Hepatic stellate cell (primary cell): ENCODE measurements around the gene DCAF4.
"Not testable (repeated sequence)": the region's sequence is repeated elsewhere in the genome, so short reads cannot be mapped to it uniquely, and the experiment has no call there.

ENCODE experiments used
- DNase-seq: peaks from one replicate; pipeline ENCODE4 v3.0.0; 2011; ENCODE audit warnings: low spot score

DCAF4 gene

DNA sequence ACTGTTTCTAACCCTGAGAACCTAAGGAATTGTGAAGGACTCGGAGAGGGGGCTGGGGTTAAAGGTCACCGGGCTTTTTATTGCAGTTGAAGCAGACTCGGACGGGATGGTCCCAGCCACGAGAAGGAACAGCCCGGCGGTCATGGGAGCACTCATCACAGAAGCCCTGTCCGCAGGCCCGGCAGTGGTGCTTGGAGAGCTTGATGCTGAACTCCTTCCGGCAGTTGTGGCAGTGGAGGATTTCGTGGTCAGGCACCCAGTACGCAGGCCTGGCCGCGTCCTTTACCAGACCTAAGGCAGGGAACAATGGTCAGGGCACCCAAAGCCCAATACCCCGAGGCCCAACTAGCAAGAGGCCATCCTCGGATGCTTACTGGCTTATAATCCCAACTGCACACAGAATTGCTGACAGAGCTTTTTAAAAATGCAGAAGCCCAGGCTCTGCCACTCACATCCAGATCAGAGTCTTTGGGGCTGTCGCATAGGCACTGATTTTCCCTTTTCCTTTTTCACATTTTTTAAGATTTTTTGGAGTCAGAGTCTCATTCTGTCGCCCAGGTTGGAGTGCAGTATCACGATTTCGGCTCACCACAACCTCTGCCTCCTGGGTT is 44.7 kb downstream of the DCAF4 start:
- DNase-seq: no peak

DNA sequence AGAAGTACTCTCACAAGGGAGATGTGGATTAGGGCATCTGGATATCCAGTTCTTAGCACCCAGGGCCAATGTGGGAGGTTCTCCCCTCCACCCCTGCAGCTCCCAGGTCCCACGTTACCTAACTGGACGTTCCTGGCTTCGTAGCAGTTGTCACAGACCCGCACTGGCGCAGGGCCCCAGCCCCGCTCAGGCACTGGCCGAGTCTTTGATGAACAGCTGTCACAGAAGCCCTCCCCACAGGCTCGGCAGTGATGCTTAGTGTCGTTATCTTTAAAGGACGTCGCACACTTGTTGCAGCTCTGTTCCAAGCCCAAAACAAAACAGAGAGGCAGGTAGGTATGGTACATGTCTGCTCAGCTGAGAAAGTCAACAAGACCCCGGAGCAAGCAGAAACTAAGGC is 48.4 kb downstream of the DCAF4 start:
- no peak for DNase-seq

DNA sequence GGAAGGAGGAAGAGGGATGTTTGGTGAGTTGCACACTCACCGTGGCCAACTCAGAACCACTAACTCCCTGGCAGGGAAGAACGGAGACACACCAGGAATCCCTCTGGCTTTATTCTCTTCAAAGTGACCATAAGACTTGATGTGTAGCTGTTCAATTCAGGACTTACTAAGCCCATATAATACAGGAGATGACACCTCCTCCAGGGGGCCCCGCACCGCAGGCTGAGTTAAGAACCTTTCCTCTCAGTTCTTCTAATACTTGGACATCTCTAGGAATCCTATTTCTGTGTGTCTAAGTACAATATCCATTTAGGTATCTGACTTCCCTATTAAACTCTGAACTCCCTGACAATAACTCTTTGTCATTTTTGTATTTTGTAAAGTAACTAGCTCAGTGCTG is 49.5 kb downstream of the DCAF4 start:
- no peak for DNase-seq

DNA sequence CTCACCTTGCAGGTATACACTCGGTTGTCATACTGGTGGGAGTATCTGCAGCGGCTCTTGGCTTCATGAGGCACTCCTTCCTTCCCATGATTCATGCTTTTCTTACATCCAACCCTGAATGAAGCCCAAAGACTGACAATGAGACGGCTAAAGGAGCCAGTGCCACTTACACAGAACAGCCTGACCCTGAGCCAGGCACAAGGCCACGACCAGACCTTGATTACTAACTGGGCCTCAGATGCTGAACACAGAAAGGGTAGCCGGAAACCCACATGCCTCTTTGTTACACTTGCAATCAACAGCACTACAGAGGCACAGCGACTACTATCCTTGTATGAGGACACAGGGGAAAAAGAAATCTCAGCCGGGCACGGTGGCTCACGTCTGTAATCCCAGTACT is 52.6 kb downstream of the DCAF4 start:
- no peak for DNase-seq

DNA sequence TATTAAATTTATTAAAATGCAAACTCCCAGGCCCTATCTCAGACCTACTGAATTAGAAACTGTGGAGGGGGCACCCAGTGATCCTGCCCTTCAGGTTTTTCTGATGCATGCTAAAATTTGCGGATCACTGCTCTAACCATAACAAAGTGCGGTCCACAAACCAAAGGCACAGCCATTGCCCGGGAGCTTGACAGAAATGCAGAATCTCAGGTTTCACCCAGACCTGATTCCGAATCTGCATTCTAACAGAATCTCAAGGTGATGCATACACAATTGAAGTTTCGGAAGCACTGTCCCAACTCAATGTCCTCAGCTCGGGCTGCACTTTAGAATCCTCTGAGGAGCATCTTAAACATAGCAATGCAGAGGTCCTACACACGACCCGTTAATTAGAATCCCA is 54.6 kb downstream of the DCAF4 start:
- no peak for DNase-seq

DNA sequence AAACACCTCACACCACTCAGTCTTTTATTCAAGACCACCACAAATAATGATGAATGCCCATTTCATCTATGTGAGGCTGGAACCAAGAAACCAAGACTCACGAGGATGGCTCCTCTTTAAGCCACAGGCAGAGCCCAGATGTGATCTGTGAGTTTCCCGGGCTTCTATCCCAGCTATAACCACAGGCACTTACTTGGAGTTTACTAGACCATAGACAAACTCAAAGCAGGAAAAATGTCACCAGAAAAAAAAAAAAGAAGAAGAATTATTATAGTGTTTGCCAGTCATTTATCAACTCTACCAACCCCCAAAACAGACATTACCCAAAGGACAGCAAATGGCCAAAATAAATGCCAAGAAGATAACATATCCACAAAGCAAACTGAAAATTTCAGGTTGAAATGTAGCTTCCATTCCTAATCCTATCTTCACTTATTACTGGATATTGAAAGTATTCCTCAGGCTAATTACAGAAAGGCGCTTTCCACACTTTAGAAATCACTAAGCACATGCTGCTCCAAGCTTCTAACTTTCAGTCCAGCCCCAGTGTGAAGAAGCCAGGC is 56.0 kb downstream of the DCAF4 start:
- no peak for DNase-seq

DNA sequence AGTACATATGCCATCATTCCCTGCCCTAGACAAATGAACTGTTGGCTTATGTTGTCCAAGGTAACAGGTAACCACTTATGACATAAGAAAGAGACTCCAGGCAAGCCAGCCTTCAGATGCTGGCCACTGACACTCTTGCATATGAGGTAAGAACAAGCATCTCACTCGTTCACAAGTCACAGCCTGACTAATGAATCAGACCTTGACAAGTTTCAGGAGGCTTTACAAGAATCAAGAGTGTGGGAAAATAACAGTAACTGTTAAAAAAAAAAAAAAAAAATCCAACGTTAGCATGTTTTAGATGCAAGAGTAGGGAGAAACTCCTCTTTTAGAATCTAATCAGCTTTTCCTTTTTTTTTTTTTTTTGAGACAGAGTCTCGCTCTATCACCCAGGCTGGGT is 60.0 kb downstream of the DCAF4 start:
- no peak for DNase-seq

DNA sequence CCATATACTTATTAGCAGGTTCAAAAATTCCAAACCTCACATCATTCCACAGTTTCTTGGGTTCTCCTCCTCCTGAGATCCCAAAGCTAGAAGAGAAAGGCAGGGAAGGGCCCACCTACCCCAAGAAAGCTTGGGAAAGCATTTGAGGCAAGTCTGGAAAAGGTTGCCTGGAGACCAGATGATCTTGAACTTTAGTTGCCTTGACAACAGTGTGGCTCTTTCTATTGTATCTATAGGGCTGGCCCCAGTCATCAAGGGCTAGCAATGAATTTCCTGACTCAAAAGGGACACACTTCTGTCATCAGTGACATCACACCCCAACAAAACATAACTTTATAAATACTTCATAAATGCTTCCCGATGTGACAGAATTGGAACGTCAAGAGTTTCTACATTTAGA is 60.6 kb downstream of the DCAF4 start:
- no peak for DNase-seq

DNA sequence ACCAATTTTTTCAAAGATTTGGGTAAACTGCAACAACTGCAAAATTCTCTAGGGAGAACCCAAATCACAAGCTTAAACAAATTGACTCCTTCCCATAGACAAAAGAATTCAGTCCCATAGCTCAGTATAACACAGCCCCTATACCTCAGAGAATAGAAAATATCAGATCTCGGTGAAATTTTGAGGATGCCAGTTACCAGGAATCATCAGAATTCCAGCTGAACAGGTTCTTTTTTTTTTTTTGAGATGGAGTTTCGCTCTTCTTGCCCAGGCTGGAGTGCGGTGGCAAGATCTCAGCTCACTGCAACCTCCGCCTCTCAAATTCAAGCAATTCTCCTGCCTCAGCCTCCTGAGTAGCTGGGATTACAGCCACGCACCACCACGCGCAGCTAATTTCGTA is 63.9 kb downstream of the DCAF4 start:
- no peak for DNase-seq

DNA sequence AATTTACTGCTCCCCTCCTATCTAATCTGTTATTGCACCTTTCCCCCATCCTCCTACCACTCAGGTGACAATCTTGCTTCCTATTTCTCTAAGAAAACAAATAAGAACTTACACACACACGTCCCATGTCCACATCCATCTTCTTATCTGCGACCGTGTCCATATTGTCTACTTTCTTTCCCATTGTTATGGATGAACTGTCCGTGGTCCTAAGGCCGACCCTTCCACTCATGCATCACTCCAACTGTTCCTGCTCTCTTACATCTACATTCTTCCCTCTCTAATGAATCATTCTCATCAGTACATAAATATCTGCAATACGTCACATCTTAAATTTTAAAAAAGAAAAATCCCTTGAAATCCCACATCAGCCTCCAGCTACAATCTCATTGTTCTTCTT is 70.7 kb downstream of the DCAF4 start:
- no peak for DNase-seq

DNA sequence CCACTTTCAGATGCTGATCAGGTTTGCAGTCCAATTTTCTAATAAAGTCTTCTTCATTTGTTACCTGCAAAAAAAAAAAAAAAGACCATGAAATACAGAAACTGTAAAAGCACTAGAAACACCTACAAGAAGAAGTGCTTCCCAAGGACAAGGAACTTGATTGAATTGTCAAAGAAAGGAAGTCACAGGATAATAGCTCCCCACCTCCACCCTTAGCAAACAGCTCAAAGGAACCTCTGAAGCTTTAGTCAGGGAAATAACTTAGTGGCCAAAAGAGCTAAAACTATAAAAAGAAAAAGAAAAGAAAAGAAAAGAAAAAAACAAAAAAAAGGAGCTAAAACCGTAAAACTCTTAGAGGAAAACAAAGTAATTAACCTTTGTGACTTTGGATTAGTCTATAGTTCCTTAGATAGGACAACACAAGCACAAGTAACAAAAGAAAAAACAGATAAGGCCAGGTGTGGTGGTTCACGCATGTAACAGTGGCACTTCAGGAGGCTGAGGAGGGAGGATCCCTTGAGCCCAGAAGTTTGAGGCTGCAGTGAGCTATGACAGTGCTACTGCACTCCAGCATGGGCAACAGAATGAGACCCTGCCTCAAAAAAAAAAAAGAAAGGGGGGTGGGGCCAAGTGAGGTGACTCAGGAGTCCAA is 72.1 kb downstream of the DCAF4 start:
- DNase-seq: no peak

DNA sequence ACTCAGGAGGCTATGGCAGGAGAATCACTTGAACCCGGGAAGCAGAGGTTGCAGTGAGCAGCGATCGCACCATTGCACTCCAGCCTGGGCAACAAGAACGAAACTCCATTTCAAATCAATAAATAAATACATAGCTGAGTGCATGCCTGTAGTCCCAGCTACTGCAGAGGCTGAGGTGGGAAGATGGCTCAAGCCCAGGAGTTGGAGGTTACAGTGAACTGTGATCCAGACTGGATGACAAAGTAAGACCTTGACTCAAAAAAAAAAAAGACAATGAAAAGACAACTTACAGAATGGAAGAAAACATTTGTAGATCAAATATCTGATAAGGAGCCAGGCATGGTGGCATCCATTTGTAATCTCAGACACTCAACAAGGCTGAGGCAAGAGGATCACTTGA is 73.1 kb downstream of the DCAF4 start:
- DNase-seq: no peak

DNA sequence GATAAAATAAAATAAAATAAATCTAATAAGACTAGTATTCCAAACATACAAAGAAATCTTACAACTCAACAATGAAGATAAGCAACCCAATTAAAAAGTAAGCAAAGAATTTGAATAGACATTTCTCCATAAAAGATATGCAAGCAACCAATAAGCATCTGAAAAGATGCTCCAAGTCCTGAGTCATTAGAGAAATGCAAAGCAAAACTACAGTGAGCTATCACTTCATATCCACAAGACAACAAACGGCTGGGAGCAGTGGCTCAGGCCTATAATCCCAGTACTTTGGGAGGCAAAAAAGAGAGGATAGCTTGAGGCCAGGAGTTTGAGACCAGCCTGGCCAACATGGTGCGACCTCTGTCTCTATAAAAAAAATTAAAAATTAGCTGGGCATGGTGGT is 73.8 kb downstream of the DCAF4 start:
- DNase-seq: no peak

DNA sequence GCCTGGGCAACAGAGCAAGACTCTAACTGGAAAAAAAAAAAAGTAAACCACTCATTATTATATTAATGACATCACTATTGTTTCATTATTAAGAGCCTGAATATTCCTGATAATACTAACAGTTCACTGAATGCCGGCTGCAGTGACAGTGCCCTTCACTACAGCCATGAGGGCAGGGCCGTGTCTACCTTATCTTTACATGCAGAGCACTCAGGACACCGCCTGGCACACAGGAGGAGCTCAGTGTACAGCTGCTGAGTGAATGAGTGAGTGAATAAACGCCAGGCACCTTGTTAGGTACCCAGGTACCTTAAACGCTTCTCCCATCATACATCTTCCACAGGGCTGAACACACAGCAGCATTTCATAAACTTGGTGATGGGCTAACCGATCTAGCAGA is 77.4 kb downstream of the DCAF4 start:
- DNase-seq: no peak

DNA sequence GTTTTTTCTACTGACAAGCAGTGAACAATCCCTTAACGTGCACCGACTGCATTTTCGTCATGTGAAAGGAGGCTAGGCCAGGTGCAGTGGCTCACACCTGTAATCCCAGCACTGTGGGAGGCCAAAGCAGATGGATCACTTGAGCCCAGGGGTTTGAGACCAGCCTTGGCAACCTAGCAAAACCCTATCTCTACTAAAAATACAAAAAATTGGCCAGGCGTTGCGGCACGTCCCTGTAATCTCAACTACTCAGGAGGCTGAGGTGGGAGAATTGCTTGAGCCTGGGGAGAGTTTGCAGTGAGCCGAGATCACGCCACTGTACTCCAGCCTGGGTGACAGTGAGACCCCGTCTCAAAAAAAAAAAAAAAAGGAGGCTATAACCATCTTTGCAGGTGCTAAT is 78.4 kb downstream of the DCAF4 start:
- not testable (repeated sequence) for DNase-seq

DNA sequence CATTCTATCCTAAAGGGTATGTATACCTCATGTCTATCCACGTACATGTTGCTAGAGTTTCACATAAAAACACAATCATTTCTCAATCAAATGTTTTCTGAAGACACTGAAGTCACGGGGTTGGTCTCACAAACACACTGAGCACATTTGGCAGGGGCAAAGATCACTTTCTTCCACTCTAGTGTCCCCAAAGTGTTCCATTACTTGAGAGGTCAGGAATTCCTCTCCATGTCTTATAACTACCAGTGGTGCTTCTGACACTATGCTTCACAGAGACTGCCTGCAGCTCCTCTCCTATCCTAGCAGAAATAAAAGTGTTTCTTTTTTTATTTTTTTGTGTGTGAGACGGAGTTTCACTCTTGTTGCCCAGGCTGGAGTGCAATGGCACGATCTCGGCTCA is 81.6 kb downstream of the DCAF4 start:
- DNase-seq: no peak

DNA sequence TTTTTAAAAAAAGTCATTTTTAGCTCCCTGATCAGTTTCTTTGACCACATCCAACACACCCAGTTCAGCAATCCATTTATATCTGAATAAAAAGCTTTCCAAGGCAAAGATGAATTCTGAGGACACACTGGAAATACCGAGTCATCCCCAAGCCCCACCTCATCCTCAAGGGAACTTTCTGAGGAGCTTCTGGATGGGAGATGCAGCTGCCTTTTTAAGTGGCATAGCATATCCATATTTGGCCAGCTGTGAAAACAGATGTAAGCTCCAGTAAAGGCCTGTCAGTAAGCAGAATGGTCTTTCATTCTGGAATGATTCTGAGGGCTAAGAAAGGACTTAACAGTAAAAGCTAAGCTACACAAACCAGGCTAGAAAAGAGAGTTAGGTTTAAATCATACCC is 82.2 kb downstream of the DCAF4 start:
- DNase-seq: peak; percentile 41
